WTC11 (cell line): ENCODE measurements around the gene CAD.

Source experiments
- ETV6 ChIP-seq: sonication (generic); formaldehyde crosslinking; IDR thresholded peaks from 2 replicates; pipeline ENCODE4 v1.8.1; 2022; ENCODE audit warnings: mild to moderate bottlenecking, missing genetic modification reagents
- NFYB ChIP-seq: sonication (generic); formaldehyde crosslinking; conservative IDR thresholded peaks from 2 replicates; pipeline ENCODE4 v1.8.0; 2022; ENCODE audit warnings: low read depth, missing genetic modification reagents
- ZBTB43 ChIP-seq: sonication (generic); formaldehyde crosslinking; IDR thresholded peaks from 2 replicates; pipeline ENCODE4 v1.8.1; 2023; ENCODE audit warnings: mild to moderate bottlenecking, missing genetic modification reagents

GRCh38 chr2:27261241-27261925 is 44.2 kb downstream of the CAD start:
- TF ChIP-seq NFYB (no peak), ZBTB43 (no peak), ETV6 (CRISPR knock-in tag) (no peak)
